HEK293 (cell line): ENCODE results near the gene METTL2B.
"Not testable (repeated sequence)": the region's sequence is repeated elsewhere in the genome, so short reads cannot be mapped to it uniquely, and the experiment has no call there.

Experiments
- CTCF ChIA-PET: fragments of 350-600 bp; formaldehyde crosslinking; extraction: SDS; loops from one replicate; lab custom pipeline; 2021; ENCODE audit warnings: antibody characterized with exemption; lab: Yijun Ruan, JAX
- POLR2A ChIA-PET: fragments of 300-600 bp; formaldehyde crosslinking; extraction: SDS; loops from one replicate; lab custom pipeline; 2020; ENCODE audit warnings: antibody characterized with exemption, inconsistent platforms; lab: Yijun Ruan, JAX
- H3K27ac ChIP-seq: fragments of 200-500 bp; sonication (Bioruptor generic); 2 replicates; pipeline ENCODE4 v1.5.1; 2014; ENCODE audit warnings: low read depth, low read length, control low read depth, inconsistent platforms; ENCODE audit errors: extremely low read depth
- H3K36me3 ChIP-seq, 2 experiments: fragments of 200-500 bp in 1 of 2; sonication (Bioruptor generic) in 1 of 2; 1 replicate in 1 of 2; 2 replicates in 1 of 2; pipeline ENCODE4 v1.5.1; 2014 to 2017; ENCODE audit warnings: inconsistent platforms in 2 of 2, low read length in 2 of 2; ENCODE audit not compliant: control insufficient read depth in 2 of 2, insufficient read depth in 1 of 2
- H3K4me1 ChIP-seq: fragments of 200-500 bp; sonication (Bioruptor generic); 2 replicates; pipeline ENCODE4 v1.5.1; 2014; ENCODE audit warnings: mild to moderate bottlenecking, low read length, inconsistent platforms; ENCODE audit not compliant: control insufficient read depth, insufficient read depth
- H3K4me3 ChIP-seq: 2 replicates; pipeline ENCODE4 v1.5.1; 2011; ENCODE audit warnings: low read depth, mild to moderate bottlenecking, control low read depth, low read length, moderate library complexity
- H3K9me3 ChIP-seq: fragments of 200-500 bp; sonication (Bioruptor generic); 2 replicates; pipeline ENCODE4 v1.5.1; 2014; ENCODE audit warnings: low read depth, low read length, inconsistent platforms; ENCODE audit not compliant: control insufficient read depth, insufficient read depth
- MYNN ChIP-seq: fragments of 450-650 bp; formaldehyde crosslinking; IDR thresholded peaks from 2 replicates; pipeline ENCODE4 v1.5.1; 2016; ENCODE audit warnings: missing biosample characterization, missing genetic modification characterization, borderline replicate concordance
- PRDM10 ChIP-seq: fragments of 450-650 bp; formaldehyde crosslinking; IDR thresholded peaks from 2 replicates; pipeline ENCODE4 v1.5.1; 2016; ENCODE audit warnings: missing biosample characterization, missing genetic modification characterization
- REST ChIP-seq: fragments of 450-650 bp; formaldehyde crosslinking; IDR thresholded peaks from 2 replicates; pipeline ENCODE4 v1.5.1; 2016; ENCODE audit warnings: missing biosample characterization, missing genetic modification characterization
- ZNF132 ChIP-seq: fragments of 450-650 bp; formaldehyde crosslinking; IDR thresholded peaks from 2 replicates; pipeline ENCODE4 v1.5.1; 2017; ENCODE audit warnings: missing biosample characterization, missing genetic modification characterization, borderline replicate concordance
- ZNF146 ChIP-seq: fragments of 450-650 bp; formaldehyde crosslinking; IDR thresholded peaks from 2 replicates; pipeline ENCODE4 v1.5.1; 2016; ENCODE audit warnings: missing biosample characterization, missing genetic modification characterization
- ZNF266 ChIP-seq: fragments of 450-650 bp; formaldehyde crosslinking; IDR thresholded peaks from 2 replicates; pipeline ENCODE4 v1.5.1; 2016; ENCODE audit warnings: missing biosample characterization, missing genetic modification characterization, low read depth
- ZNF280C ChIP-seq: fragments of 450-650 bp; formaldehyde crosslinking; IDR thresholded peaks from 2 replicates; pipeline ENCODE4 v1.5.1; 2016; ENCODE audit warnings: missing biosample characterization, missing genetic modification characterization
- ZNF335 ChIP-seq: fragments of 450-650 bp; formaldehyde crosslinking; conservative IDR thresholded peaks from 2 replicates; pipeline ENCODE4 v1.5.1; 2016; ENCODE audit warnings: missing biosample characterization, missing genetic modification characterization
- ZNF548 ChIP-seq: fragments of 450-650 bp; formaldehyde crosslinking; IDR thresholded peaks from 2 replicates; pipeline ENCODE4 v1.5.1; 2016; ENCODE audit warnings: missing biosample characterization, missing genetic modification characterization
- ZNF623 ChIP-seq: fragments of 450-650 bp; formaldehyde crosslinking; IDR thresholded peaks from 2 replicates; pipeline ENCODE4 v1.5.1; 2016; ENCODE audit warnings: missing biosample characterization, missing genetic modification characterization
- ZNF677 ChIP-seq: fragments of 450-650 bp; IDR thresholded peaks from 2 replicates; pipeline ENCODE4 v1.5.0; 2018; ENCODE audit warnings: missing biosample characterization, mild to moderate bottlenecking, missing genetic modification characterization, moderate library complexity
- TF ChIP-seq, protein P1 (sequence below): fragments of 450-650 bp; formaldehyde crosslinking; IDR thresholded peaks from 2 replicates; pipeline ENCODE4 v1.5.1; 2016; ENCODE audit warnings: missing biosample characterization, missing genetic modification characterization

METTL2B gene

DNA sequence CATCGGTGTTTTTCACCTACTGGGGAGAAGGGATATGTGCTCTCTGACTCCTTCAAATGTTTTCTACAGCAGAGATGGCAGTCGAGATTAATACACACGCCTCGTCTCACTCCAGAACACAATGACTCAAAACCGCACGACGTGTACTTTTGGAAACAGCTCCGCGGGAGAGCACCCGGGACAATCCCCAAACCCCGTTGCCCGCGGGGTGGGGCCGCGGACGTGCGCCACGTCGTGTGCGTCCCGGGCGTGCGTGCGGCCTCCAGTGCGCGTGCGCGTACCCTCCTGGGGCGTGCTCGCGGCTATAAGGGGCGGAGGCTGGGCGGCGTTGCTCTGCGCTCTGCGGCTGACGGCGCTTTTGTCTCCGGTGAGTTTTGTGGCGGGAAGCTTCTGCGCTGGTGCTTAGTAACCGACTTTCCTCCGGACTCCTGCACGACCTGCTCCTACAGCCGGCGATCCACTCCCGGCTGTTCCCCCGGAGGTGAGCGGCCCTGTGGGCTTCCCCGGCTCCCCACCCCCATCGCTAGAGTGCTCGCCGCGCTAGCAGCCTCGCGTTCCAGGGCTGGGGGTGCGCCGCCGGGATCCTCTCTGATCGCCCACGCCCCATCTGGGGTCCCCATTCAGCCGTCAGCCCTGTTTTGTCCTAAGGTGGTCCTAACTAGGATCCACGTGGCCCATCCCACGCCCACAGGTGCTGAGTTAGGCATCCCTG is 20.8 kb upstream of the METTL2B start, which contains the start of gene HILPDA (continued):
- TF ChIP-seq, protein P1, sequence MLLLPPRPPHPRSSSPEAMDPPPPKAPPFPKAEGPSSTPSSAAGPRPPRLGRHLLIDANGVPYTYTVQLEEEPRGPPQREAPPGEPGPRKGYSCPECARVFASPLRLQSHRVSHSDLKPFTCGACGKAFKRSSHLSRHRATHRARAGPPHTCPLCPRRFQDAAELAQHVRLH: no peak
- TF ChIP-seq ZNF266 (tag by site-specific recombination) (no peak), ZNF132 (tag by site-specific recombination) (no peak), ZNF623 (tag by site-specific recombination) (no peak; the same call in 1 of the 2 replicates), MYNN (tag by site-specific recombination) (0 out of 2 replicates have a peak, but pooled peaks have one; percentile 30)

- POLR2A ChIA-PET: interaction anchor here (0.8 kb wide), 1 partner anchor 109 kb away, joined by 3 read pairs; no protein-coding TSS in a partner anchor
- Histone ChIP-seq H3K4me3 (peak overlapping the region; percentile 56), H3K9me3 (no peaks in the 10 kb centered on the region), H3K36me3 (peaks cover 0 to 11% of the 10 kb centered on the region in 2 experiments; a peak in 2 of 3 replicates), H3K27ac (peak overlapping the region; percentile 81), H3K4me1 (peaks cover 14% of the 10 kb centered on the region)
- TF ChIP-seq ZNF677 (tag by site-specific recombination) (no peak), ZNF548 (tag by site-specific recombination) (no peak), ZNF280C (no peak), REST (tag by site-specific recombination) (0 out of 2 replicates have a peak, but pooled peaks have one; percentile 0), ZNF335 (peak; percentile 80), PRDM10 (peak; percentile 85)
- CTCF ChIA-PET: interaction anchor here (3.8 kb wide), 1 partner anchor 30 kb away, joined by 39 read pairs; no protein-coding TSS in a partner anchor
These were observed 20.3 kb upstream of the METTL2B start for GRCh38 chr7:128456255-128456725.

DNA sequence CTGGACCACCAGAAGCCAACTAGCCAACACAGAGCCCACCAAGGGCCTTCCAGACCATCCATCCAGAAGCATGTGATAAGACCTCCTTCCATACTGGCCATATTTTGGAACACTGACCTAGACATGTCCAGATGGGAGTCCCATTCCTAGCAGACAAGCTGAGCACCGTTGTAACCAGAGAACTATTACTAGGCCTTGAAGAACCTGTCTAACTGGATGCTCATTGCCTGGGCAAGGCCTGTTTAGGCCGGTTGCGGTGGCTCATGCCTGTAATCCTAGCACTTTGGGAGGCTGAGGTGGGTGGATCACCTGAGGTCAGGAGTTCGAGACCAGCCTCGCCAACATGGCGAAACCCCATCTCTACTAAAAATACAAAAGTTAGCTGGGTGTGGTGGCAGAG is 19.2 kb upstream of the METTL2B start:
- TF ChIP-seq ZNF146 (tag by site-specific recombination): 0 out of 2 replicates have a peak, but pooled peaks have one; percentile 29
- H3K4me3 ChIP-seq, H3K27ac ChIP-seq, H3K9me3 ChIP-seq, POLR2A ChIA-PET: not testable (repeated sequence)
- peaks cover 0 to 11% of the 10 kb centered on the region in 2 experiments; a peak in 2 of 3 replicates for H3K36me3 ChIP-seq
- H3K4me1 ChIP-seq: peaks cover 14% of the 10 kb centered on the region
- CTCF ChIA-PET: interaction anchor here (0.9 to 3.8 kb wide), 4 partner anchors 9 to 110 kb away, joined by 3 to 39 read pairs (median 4); no protein-coding TSS in a partner anchor
